HepG2 (cell line): ENCODE results near the gene ZNF765. TPM values are rescaled to one million over a fixed set of nuclear protein-coding genes. Genes with fewer than 3 reads are reported as not detected.

ENCODE experiments used
- AGO1 ChIP-seq: fragments of 200-400 bp; formaldehyde crosslinking; IDR thresholded peaks from 2 replicates; pipeline ENCODE4 v1.6.1; 2017; ENCODE audit warnings: mild to moderate bottlenecking, low read depth, low read length, moderate library complexity; ENCODE audit not compliant: poor library complexity, severe bottlenecking
- ATF3 ChIP-seq: sonication (generic); formaldehyde crosslinking; IDR thresholded peaks from 2 replicates; pipeline ENCODE4 v1.4.0; 2020; ENCODE audit warnings: missing genetic modification reagents
- DNMT3B ChIP-seq: conservative IDR thresholded peaks from 2 replicates; pipeline ENCODE4 v1.6.1; 2016; ENCODE audit warnings: missing biosample characterization, control low read depth
- SP4 ChIP-seq: sonication (generic); formaldehyde crosslinking; IDR thresholded peaks from 2 replicates; pipeline ENCODE4 v1.8.1; 2023; ENCODE audit warnings: mild to moderate bottlenecking, missing genetic modification reagents
- TAF1 ChIP-seq: sonication (generic); formaldehyde crosslinking; IDR thresholded peaks from 2 replicates; pipeline ENCODE4 v1.4.0; 2020; ENCODE audit warnings: missing genetic modification reagents
- ZFX ChIP-seq: sonication (generic); formaldehyde crosslinking; IDR thresholded peaks from 2 replicates; pipeline ENCODE4 v1.4.0; 2020; ENCODE audit warnings: mild to moderate bottlenecking, low read depth, missing genetic modification reagents, moderate library complexity
- ZNF142 ChIP-seq: sonication (generic); formaldehyde crosslinking; IDR thresholded peaks from 2 replicates; pipeline ENCODE4 v1.4.0; 2020; ENCODE audit warnings: missing genetic modification reagents
- ZNF24 ChIP-seq: fragments of 450-650 bp; IDR thresholded peaks from 2 replicates; pipeline ENCODE4 v1.6.1; 2017; ENCODE audit warnings: antibody characterized with exemption, mild to moderate bottlenecking
- ZNF354B ChIP-seq: sonication (generic); formaldehyde crosslinking; IDR thresholded peaks from 2 replicates; pipeline ENCODE4 v1.8.0; 2022; ENCODE audit warnings: mild to moderate bottlenecking, missing genetic modification reagents
- ZNF556 ChIP-seq: sonication (generic); formaldehyde crosslinking; IDR thresholded peaks from 2 replicates; pipeline ENCODE4 v1.4.0; 2020; ENCODE audit warnings: mild to moderate bottlenecking, missing genetic modification reagents, borderline replicate concordance
- ZNF687 ChIP-seq: sonication (generic); formaldehyde crosslinking; IDR thresholded peaks from 2 replicates; pipeline ENCODE4 v1.5.1; 2020; ENCODE audit warnings: mild to moderate bottlenecking, missing genetic modification reagents, moderate library complexity
- ZNF784 ChIP-seq: sonication (generic); formaldehyde crosslinking; IDR thresholded peaks from 2 replicates; pipeline ENCODE4 v1.5.1; 2020; ENCODE audit warnings: missing genetic modification reagents, mild to moderate bottlenecking, borderline replicate concordance
- polyA plus RNA-seq, 8 experiments: library from polyadenylated mRNA; depleted of rRNA in 3 of 8; stranded (reverse) in 7 of 8; unstranded in 1 of 8; fragments of >200 nt; fragmentation: Illumina TruSeq in 4 of 8; extraction: Trizol in 4 of 8; gene quantifications; 2 replicates each; pipeline versions ENCODE4 v1.2.1 to v1.2.3, GENCODE V29; 2011 to 2016; ENCODE audit warnings: low read depth in 4 of 8, missing spikeins in 1 of 8, mixed read lengths in 1 of 8; ENCODE audit not compliant: insufficient read depth in 1 of 8
- total RNA-seq, 5 experiments: library from RNA; depleted of rRNA; stranded (reverse); fragments of >200 nt; fragmentation: Illumina TruSeq; extraction: Trizol; gene quantifications; 2 replicates each; pipeline ENCODE4 v1.2.3, GENCODE V29; 2016; ENCODE audit warnings: low read depth in 1 of 5
- TF ChIP-seq, protein P1 (sequence below): sonication (generic); formaldehyde crosslinking; IDR thresholded peaks from 2 replicates; pipeline ENCODE4 v1.4.0; 2020; ENCODE audit warnings: missing genetic modification reagents

The ZNF765 gene
- total and polyA plus RNA-seq, 2 of the 13 experiments (the other 11 are each of a cell fraction or from before 2014, with no cell fraction given): 5.0 to 14.5 TPM

DNA sequence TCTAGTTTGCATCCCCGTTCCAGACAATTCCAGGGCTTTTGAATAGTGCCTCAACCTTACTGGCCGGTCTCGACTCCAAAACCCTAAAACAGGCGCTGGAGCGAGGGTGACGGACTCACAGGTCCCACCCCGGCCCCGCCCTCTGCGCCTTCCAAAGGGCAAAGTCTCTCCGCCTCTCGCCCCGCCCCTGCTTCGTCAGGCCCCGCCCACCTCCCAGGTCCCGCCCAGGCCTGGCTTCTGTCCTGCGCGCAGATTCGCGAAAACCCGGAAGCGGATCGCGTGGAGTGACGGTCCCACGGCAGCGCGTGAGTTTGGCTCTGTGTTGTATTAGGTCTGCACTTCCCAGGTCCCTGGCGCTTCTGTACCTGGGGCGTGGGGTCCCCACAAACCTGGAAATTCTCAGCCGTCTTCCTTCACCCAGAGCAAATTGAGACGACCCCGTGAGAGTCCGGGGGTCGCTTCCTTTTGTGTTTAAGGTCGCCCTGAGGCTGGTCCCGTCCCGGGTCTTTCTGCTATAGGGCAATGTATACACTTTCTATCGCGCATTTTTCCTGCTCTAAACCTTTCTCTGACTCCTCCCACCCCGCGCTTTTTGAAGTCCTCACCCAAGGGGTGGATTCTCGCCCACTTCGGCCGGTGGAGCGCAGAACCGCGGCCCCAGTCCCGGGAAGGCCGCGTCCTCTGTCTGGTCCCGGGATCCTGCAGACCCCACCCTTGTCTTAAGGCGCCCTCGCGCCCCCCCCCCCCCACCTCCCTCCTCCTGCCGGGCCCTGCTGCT lies 72.7 kb downstream of the ZNF765 start, which contains the start of gene ZNF813 (continued):
- TF ChIP-seq, protein P1, sequence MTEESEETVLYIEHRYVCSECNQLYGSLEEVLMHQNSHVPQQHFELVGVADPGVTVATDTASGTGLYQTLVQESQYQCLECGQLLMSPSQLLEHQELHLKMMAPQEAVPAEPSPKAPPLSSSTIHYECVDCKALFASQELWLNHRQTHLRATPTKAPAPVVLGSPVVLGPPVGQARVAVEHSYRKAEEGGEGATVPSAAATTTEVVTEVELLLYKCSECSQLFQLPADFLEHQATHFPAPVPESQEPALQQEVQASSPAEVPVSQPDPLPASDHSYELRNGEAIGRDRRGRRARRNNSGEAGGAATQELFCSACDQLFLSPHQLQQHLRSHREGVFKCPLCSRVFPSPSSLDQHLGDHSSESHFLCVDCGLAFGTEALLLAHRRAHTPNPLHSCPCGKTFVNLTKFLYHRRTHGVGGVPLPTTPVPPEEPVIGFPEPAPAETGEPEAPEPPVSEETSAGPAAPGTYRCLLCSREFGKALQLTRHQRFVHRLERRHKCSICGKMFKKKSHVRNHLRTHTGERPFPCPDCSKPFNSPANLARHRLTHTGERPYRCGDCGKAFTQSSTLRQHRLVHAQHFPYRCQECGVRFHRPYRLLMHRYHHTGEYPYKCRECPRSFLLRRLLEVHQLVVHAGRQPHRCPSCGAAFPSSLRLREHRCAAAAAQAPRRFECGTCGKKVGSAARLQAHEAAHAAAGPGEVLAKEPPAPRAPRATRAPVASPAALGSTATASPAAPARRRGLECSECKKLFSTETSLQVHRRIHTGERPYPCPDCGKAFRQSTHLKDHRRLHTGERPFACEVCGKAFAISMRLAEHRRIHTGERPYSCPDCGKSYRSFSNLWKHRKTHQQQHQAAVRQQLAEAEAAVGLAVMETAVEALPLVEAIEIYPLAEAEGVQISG: peak; percentile 57; the same call in 1 of the 2 replicates
- TF ChIP-seq ZNF556: no peak
- no peak for TF ChIP-seq AGO1
- TF ChIP-seq ZFX (CRISPR knock-in tag): peak; percentile 72; the same call in 1 of the 2 replicates
- TF ChIP-seq ZNF354B (CRISPR knock-in tag): no peak
- TF ChIP-seq ZNF687 (CRISPR knock-in tag): peak; percentile 83
- TF ChIP-seq ZNF142: peak; percentile 62; the same call in 1 of the 2 replicates
- no peak for TF ChIP-seq DNMT3B (CRISPR knock-in tag)
- no peak for TF ChIP-seq ZNF784
- peak; percentile 89 for TF ChIP-seq SP4 (CRISPR knock-in tag)
- TF ChIP-seq ZNF24: no peak
- TF ChIP-seq TAF1 (CRISPR knock-in tag): peak; percentile 66
- TF ChIP-seq ATF3 (CRISPR knock-in tag): 0 out of 2 replicates have a peak, but pooled peaks have one; percentile 43
